Stimulated activated CD8-positive, alpha-beta memory T cell treated with anti-CD3 and anti-CD28 coated beads, Interleukin-12 subunit alpha, Interleukin-12 subunit beta, amount 100 ng/mL, for 1 hour (primary cell): ENCODE measurements around the gene SPX.

ENCODE experiments used
- DNase-seq: peaks from one replicate; pipeline ENCODE4 v3.0.0-alpha.2; 2020; ENCODE audit warnings: low read depth

The SPX gene

GRCh38 chr12:21526053-21526452 lies at the start of gene SPX:
SPX (plus strand) TSS chr12:21526296; CDS start chr12:21526473, 177 bp downstream.
- no peak for DNase-seq

- DNase-seq, result no peak
These were observed 49.1 kb upstream of the SPX start for GRCh38 chr12:21476949-21477348.

- DNase-seq, result no peak
These were observed 47.2 kb upstream of the SPX start for GRCh38 chr12:21478756-21479455.

GRCh38 chr12:21483531-21483930 lies 42.6 kb upstream of the SPX start:
- DNase-seq, result no peak

GRCh38 chr12:21485998-21486397 lies 40.1 kb upstream of the SPX start:
- DNase-seq, result no peak

- DNase-seq, result no peak
These were observed 26.3 kb upstream of the SPX start for GRCh38 chr12:21499765-21500164.

- no peak for DNase-seq
These were observed 25.3 kb upstream of the SPX start for GRCh38 chr12:21500786-21501257.

GRCh38 chr12:21501258-21502163 lies 24.6 kb upstream of the SPX start, which contains the start of the genes GOLT1B and RECQL:
GOLT1B (plus strand) TSS chr12:21501789; CDS start chr12:21501924, 135 bp downstream.
RECQL (minus strand) TSS chr12:21501635; CDS start chr12:21499570, 2,065 bp downstream.
- peak; percentile 79 for DNase-seq

GRCh38 chr12:21502164-21502496 lies 24.0 kb upstream of the SPX start:
- DNase-seq, result no peak

- no peak for DNase-seq
These were observed 23.2 kb upstream of the SPX start for GRCh38 chr12:21502872-21503271.

- no peak for DNase-seq
These were observed 20.2 kb upstream of the SPX start for GRCh38 chr12:21505888-21506287.

- DNase-seq, result no peak
These were observed 18.2 kb upstream of the SPX start for GRCh38 chr12:21507849-21508248.

GRCh38 chr12:21509768-21510167 lies 16.3 kb upstream of the SPX start:
- DNase-seq, result no peak

GRCh38 chr12:21516281-21516680 lies 9.8 kb upstream of the SPX start:
- DNase-seq, result no peak

- no peak for DNase-seq
These were observed 7.6 kb upstream of the SPX start for GRCh38 chr12:21518451-21518850.

GRCh38 chr12:21521541-21521940 lies 4.6 kb upstream of the SPX start:
- no peak for DNase-seq

- no peak for DNase-seq
These were observed 2.9 kb upstream of the SPX start for GRCh38 chr12:21523148-21523547.

- no peak for DNase-seq
These were observed 737 bp downstream of the SPX start for GRCh38 chr12:21526721-21527345.

- DNase-seq, result peak; percentile 28
These were observed 1.5 kb downstream of the SPX start for GRCh38 chr12:21527451-21528180.

GRCh38 chr12:21528953-21529352 lies 2.9 kb downstream of the SPX start:
- no peak for DNase-seq

- no peak for DNase-seq
These were observed 3.4 kb downstream of the SPX start for GRCh38 chr12:21529456-21529855.
